ENCODE measurements around the gene INPP5A.

DNA sequence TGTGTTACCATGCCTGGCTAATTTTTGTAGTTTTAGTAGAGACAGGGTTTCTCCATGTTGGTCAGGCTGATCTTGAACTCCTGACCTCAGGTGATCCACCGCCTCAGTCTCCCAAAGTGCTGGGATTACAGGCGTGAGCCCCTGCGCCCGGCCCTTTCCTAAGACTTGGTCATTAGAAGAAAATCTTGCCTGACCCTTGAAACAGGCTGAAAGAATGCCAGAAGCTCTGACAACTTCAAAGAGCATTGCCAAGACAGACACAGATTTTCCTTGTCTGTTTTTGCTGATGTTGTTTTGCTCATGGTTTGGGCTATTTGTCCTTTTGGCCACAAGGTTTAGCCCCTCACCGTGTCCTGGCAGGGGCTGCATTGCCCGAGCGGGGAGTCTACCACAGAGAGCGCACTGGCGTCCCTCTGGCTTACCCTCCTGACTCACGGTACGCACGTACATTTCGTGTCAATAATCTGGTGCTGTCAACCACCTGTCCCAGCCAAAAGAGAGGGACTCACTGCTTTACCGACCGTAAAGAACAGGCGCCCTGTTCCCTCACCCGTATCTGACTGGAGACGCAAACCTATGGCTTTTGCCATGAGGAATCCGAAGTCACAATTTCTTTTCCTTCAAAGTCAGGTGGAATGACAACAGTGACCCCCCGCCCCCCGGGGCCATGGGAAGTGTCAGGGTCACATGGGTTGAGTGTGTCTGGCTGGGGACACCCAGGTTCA is 10.1 kb upstream of the INPP5A start:
- TF ChIP-seq, protein P1, sequence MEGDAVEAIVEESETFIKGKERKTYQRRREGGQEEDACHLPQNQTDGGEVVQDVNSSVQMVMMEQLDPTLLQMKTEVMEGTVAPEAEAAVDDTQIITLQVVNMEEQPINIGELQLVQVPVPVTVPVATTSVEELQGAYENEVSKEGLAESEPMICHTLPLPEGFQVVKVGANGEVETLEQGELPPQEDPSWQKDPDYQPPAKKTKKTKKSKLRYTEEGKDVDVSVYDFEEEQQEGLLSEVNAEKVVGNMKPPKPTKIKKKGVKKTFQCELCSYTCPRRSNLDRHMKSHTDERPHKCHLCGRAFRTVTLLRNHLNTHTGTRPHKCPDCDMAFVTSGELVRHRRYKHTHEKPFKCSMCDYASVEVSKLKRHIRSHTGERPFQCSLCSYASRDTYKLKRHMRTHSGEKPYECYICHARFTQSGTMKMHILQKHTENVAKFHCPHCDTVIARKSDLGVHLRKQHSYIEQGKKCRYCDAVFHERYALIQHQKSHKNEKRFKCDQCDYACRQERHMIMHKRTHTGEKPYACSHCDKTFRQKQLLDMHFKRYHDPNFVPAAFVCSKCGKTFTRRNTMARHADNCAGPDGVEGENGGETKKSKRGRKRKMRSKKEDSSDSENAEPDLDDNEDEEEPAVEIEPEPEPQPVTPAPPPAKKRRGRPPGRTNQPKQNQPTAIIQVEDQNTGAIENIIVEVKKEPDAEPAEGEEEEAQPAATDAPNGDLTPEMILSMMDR (IDR thresholded peaks at IDR 0.05), result no peak
- no peak for TF ChIP-seq POLR2A (IDR thresholded peaks at IDR 0.05)

Data from transverse colon (tissue), 3 donors.